Smooth muscle cell of trachea (primary cell): Measurements from ENCODE around the gene VIM. TPM values are rescaled to one million over a fixed set of nuclear protein-coding genes. Genes with fewer than 3 reads are reported as not detected.

Experiments
- total RNA-seq: library from RNA; depleted of rRNA; stranded (reverse); fragments of >200 nt; gene quantifications from 2 replicates; pipeline ENCODE4 v1.2.1, GENCODE V29; 2014

VIM gene
- 11,133 and 15,246 TPM in 2 replicates for total RNA-seq

GRCh38 chr10:17228091-17229015, at the start of gene VIM:
VIM (plus strand) TSS chr10:17228241; CDS start chr10:17229423, 1,182 bp downstream.

GRCh38 chr10:17200912-17201793, 26.9 kb upstream of the VIM start, which contains the start of gene TRDMT1:
TRDMT1 (minus strand) TSS chr10:17201672; CDS start chr10:17201634, 38 bp downstream.

Other genes starting within 250 kb of the VIM start
- gene CUBN, start 98.4 kb upstream of the VIM start, total RNA-seq: 3.3 and 3.6 TPM in 2 replicates
- 5.1 and 9.2 TPM in 2 replicates for gene TRDMT1, start 26.6 kb upstream of the VIM start, total RNA-seq
- 0.17 TPM in 1 of 2 replicates, not detected in the other for gene ST8SIA6, start 226.4 kb downstream of the VIM start, total RNA-seq